Activated CD8-positive, alpha-beta memory T cell treated with anti-CD3 and anti-CD28 coated beads for 4 hours (primary cell): ENCODE data around the gene ZNF670.
"Not testable (repeated sequence)": the region's sequence is repeated elsewhere in the genome, so short reads cannot be mapped to it uniquely, and the experiment has no call there.

Experiments used
- DNase-seq, 2 donors: peaks; one replicate each; pipeline ENCODE4 v3.0.0-alpha.2; 2020; ENCODE audit warnings: low read depth in 2 of 2

ZNF670 gene

GRCh38 chr1:247078258-247079140 lies at the start of gene ZNF670:
TSS of gene ZNF670 (minus strand) at chr1:247078811. CDS start at chr1:247078596, 215 bp downstream.
- DNase-seq = peak; percentile 70 to 76

- DNase-seq = not testable (repeated sequence)
These were observed 49.1 kb upstream of the ZNF670 start for GRCh38 chr1:247127519-247128282.

GRCh38 chr1:247126601-247127000 lies 48.0 kb upstream of the ZNF670 start:
- DNase-seq = not testable (repeated sequence)

GRCh38 chr1:247126166-247126565 lies 47.6 kb upstream of the ZNF670 start:
- DNase-seq = not testable (repeated sequence)

GRCh38 chr1:247121382-247121781 lies 42.8 kb upstream of the ZNF670 start:
- no peak for DNase-seq

GRCh38 chr1:247120408-247120668 lies 41.7 kb upstream of the ZNF670 start:
- not testable (repeated sequence) for DNase-seq

GRCh38 chr1:247119600-247120407 lies 41.2 kb upstream of the ZNF670 start:
- no peak for DNase-seq

GRCh38 chr1:247118946-247119446 lies 40.4 kb upstream of the ZNF670 start:
- DNase-seq = no peak

GRCh38 chr1:247115545-247115944 lies 36.9 kb upstream of the ZNF670 start:
- no peak for DNase-seq

- no peak for DNase-seq
These were observed 36.5 kb upstream of the ZNF670 start for GRCh38 chr1:247115141-247115510.

GRCh38 chr1:247114351-247115140 lies 35.9 kb upstream of the ZNF670 start:
- no peak for DNase-seq

- no peak for DNase-seq
These were observed 35.2 kb upstream of the ZNF670 start for GRCh38 chr1:247113733-247114271.

- DNase-seq = no peak
These were observed 34.5 kb upstream of the ZNF670 start for GRCh38 chr1:247113094-247113497.

- DNase-seq = no peak
These were observed 33.8 kb upstream of the ZNF670 start for GRCh38 chr1:247112479-247112781.

GRCh38 chr1:247111700-247112478 lies 33.3 kb upstream of the ZNF670 start:
- no peak for DNase-seq

GRCh38 chr1:247111259-247111699 lies 32.7 kb upstream of the ZNF670 start:
- DNase-seq = no peak

- no peak for DNase-seq
These were observed 32.1 kb upstream of the ZNF670 start for GRCh38 chr1:247110627-247111258.

- DNase-seq = no peak
These were observed 29.1 kb upstream of the ZNF670 start for GRCh38 chr1:247107694-247108093.

- DNase-seq = no peak
These were observed 27.4 kb upstream of the ZNF670 start for GRCh38 chr1:247105966-247106365.

- DNase-seq = no peak
These were observed 26.4 kb upstream of the ZNF670 start for GRCh38 chr1:247104965-247105364.
